SK-N-MC (cell line): ENCODE results near the gene TRRAP.

Experiments used
- DNase-seq: peaks from one replicate; pipeline ENCODE4 v3.0.0-alpha.2; 2011; ENCODE audit warnings: low read depth, low spot score
- H3K27ac ChIP-seq: fragments of 200-600 bp; sonication (generic); 2 replicates; pipeline ENCODE4 v1.5.1; 2016; ENCODE audit warnings: mixed run types
- H3K36me3 ChIP-seq: fragments of 200-600 bp; sonication (generic); 2 replicates; pipeline ENCODE4 v1.6.1; 2017; ENCODE audit warnings: antibody characterized with exemption, low read length, mixed read lengths; ENCODE audit not compliant: insufficient read depth
- H3K4me3 ChIP-seq: fragments of 200-600 bp; sonication (generic); 2 replicates; pipeline ENCODE4 v1.5.1; 2016
- H3K9ac ChIP-seq: fragments of 200-600 bp; sonication (generic); 2 replicates; pipeline ENCODE4 v1.8.0; 2017; ENCODE audit warnings: mixed run types, mixed read lengths; ENCODE audit not compliant: insufficient read length
- H3K9me3 ChIP-seq: fragments of 200-600 bp; sonication (generic); 2 replicates; pipeline ENCODE4 v1.6.1; 2017; ENCODE audit warnings: low read depth, mild to moderate bottlenecking, antibody characterized with exemption, low read length, moderate library complexity, mixed read lengths
- EZH2 ChIP-seq: fragments of 200-600 bp; sonication (generic); IDR thresholded peaks from one replicate; pipeline ENCODE4 v1.6.1; 2017; ENCODE audit warnings: antibody characterized with exemption
- FOXP2 ChIP-seq: optimal IDR thresholded peaks from 2 replicates; pipeline ENCODE3; 2011; ENCODE audit warnings: mild to moderate bottlenecking, moderate library complexity; ENCODE audit not compliant: insufficient read depth; ENCODE audit errors: extremely low read length, control extremely low read depth
- POLR2AphosphoS5 ChIP-seq: IDR thresholded peaks from 2 replicates; pipeline ENCODE4 v1.6.1; 2012; ENCODE audit warnings: mild to moderate bottlenecking, low read depth, low read length, borderline replicate concordance

Gene TRRAP

GRCh38 chr7:98996150-98996552 lies 117.8 kb downstream of the TRRAP start:
- TF ChIP-seq EZH2 = no peak
- no peak for TF ChIP-seq POLR2AphosphoS5
- TF ChIP-seq FOXP2 = no peak
- Histone ChIP-seq H3K27ac (no peak overlapping the region), H3K9ac (no peak overlapping the region), H3K36me3 (peaks cover 76% of the 10 kb centered on the region), H3K4me3 (no peak overlapping the region), H3K9me3 (no peaks in the 10 kb centered on the region)
- DNase-seq = no peak

- no peak overlapping the region for H3K9ac ChIP-seq
- H3K9me3 ChIP-seq = no peaks in the 10 kb centered on the region
- no peak overlapping the region for H3K27ac ChIP-seq
- DNase-seq = no peak
- no peak for TF ChIP-seq EZH2
- H3K4me3 ChIP-seq = no peak overlapping the region
- H3K36me3 ChIP-seq = peaks cover 64% of the 10 kb centered on the region
These were observed 119.5 kb downstream of the TRRAP start for GRCh38 chr7:98997846-98998245.

- Histone ChIP-seq H3K36me3 (peaks cover 57% of the 10 kb centered on the region; the same call in 1 of the 2 replicates), H3K4me3 (no peak overlapping the region), H3K9me3 (no peaks in the 10 kb centered on the region), H3K27ac (no peak overlapping the region), H3K9ac (no peak overlapping the region)
- TF ChIP-seq EZH2 (no peak), POLR2AphosphoS5 (no peak), FOXP2 (no peak)
- no peak for DNase-seq
These were observed 120.7 kb downstream of the TRRAP start for GRCh38 chr7:98998821-98999725.

- no peak overlapping the region for H3K27ac ChIP-seq
- no peak overlapping the region for H3K9ac ChIP-seq
- no peak for DNase-seq
- H3K36me3 ChIP-seq = peaks cover 57% of the 10 kb centered on the region
- TF ChIP-seq EZH2 (no peak), FOXP2 (no peak), POLR2AphosphoS5 (no peak)
- no peaks in the 10 kb centered on the region for H3K9me3 ChIP-seq
- no peak overlapping the region for H3K4me3 ChIP-seq
These were observed 122.0 kb downstream of the TRRAP start for GRCh38 chr7:99000196-99000903.

GRCh38 chr7:99000904-99001465 lies 122.7 kb downstream of the TRRAP start:
- no peak overlapping the region for H3K9ac ChIP-seq
- TF ChIP-seq EZH2 (no peak), FOXP2 (no peak), POLR2AphosphoS5 (no peak)
- peaks cover 57% of the 10 kb centered on the region for H3K36me3 ChIP-seq
- no peak overlapping the region for H3K4me3 ChIP-seq
- no peak overlapping the region for H3K27ac ChIP-seq
- no peak for DNase-seq
- H3K9me3 ChIP-seq = no peaks in the 10 kb centered on the region

- TF ChIP-seq EZH2 (no peak), FOXP2 (no peak), POLR2AphosphoS5 (no peak)
- Histone ChIP-seq H3K27ac (no peak overlapping the region), H3K36me3 (peaks cover 58% of the 10 kb centered on the region), H3K4me3 (no peak overlapping the region), H3K9ac (no peak overlapping the region), H3K9me3 (no peaks in the 10 kb centered on the region)
- no peak for DNase-seq
These were observed 123.3 kb downstream of the TRRAP start for GRCh38 chr7:99001482-99002147.

- Histone ChIP-seq H3K4me3 (no peak overlapping the region), H3K9me3 (no peaks in the 10 kb centered on the region), H3K27ac (no peak overlapping the region), H3K36me3 (peaks cover 64% of the 10 kb centered on the region), H3K9ac (no peak overlapping the region)
- DNase-seq = no peak
- TF ChIP-seq POLR2AphosphoS5 (no peak), EZH2 (no peak), FOXP2 (no peak)
These were observed 124.0 kb downstream of the TRRAP start for GRCh38 chr7:99002148-99002826.
